ENCODE measurements around the gene TMEM258. TPM values are rescaled to one million over a fixed set of nuclear protein-coding genes. Genes with fewer than 3 reads are reported as not detected.

TMEM258 gene
- total and polyA plus RNA-seq, 2 donors (not counting 1 experiment from before 2014, with no cell fraction given): 65.8 to 130 TPM

GRCh38 chr11:61814247-61814957 is 22.0 kb upstream of the TMEM258 start:
- Histone ChIP-seq H3K4me3 (ENCODE audit: control extremely low read depth in 1 of 5, extremely low read depth in 1 of 5, insufficient read depth in 1 of 5, low read depth in 2 of 5, low read length in 4 of 5) (peak overlapping the region; percentile 26 to 77 (median 70)), H3K27me3 (replicated peaks in 1 of 4; ENCODE audit: control extremely low read depth in 1 of 4, control insufficient read depth in 3 of 4, insufficient read depth in 4 of 4, low read length in 3 of 4) (peaks cover 0 to 17% (median 4%) of the 10 kb centered on the region in 4 experiments), H2AFZ (ENCODE audit: insufficient read depth, low read depth, low read length, poor library complexity, severe bottlenecking) (peak overlapping the region; percentile 94), H3K9ac (ENCODE audit: low read length) (peak overlapping the region; percentile 84), H3K36me3 (replicated peaks in 1 of 2; ENCODE audit: control extremely low read depth in 1 of 2, control insufficient read depth in 1 of 2, extremely low read depth in 1 of 2, insufficient read depth in 2 of 2, low read length in 1 of 2) (no peaks in the 10 kb centered on the region), H3K9me3 (ENCODE audit: control extremely low read depth in 1 of 3, control insufficient read depth in 2 of 3, insufficient read depth in 1 of 3, low read length in 2 of 3) (peaks cover 0 to 6% (median 0%) of the 10 kb centered on the region in 3 donors), H3K27ac (ENCODE audit: low read length in 2 of 2) (no peak overlapping the region), H3K4me1 (ENCODE audit: control insufficient read depth in 2 of 2, insufficient read depth in 2 of 2, low read length in 2 of 2) (peaks cover 9 to 24% of the 10 kb centered on the region in 2 donors), H3K4me2 (replicated peaks; ENCODE audit: low read depth, low read length, poor library complexity, severe bottlenecking) (peak overlapping the region; percentile 100), H4K20me1 (ENCODE audit: control insufficient read depth, insufficient read depth, low read length, poor library complexity, severe bottlenecking) (no peaks in the 10 kb centered on the region), H3K79me2 (ENCODE audit: control insufficient read depth, insufficient read depth, low read length) (no peaks in the 10 kb centered on the region)
- WGBS (ENCODE audit: insufficient coverage): 80% methylated on average over 16 of the region's 16 CpGs
- CTCF ChIA-PET: interaction anchor here (1.0 to 6.1 kb wide), 14 partner anchors 12 to 298 kb away, joined by 3 to 77 read pairs (median 6); partner anchors contain the start of gene FEN1
- no peaks in the 10 kb centered on the region for H3K27me3 Mint-ChIP-seq
- POLR2A ChIA-PET: interaction anchor here (0.6 to 2.0 kb wide), 5 partner anchors 12 to 1143 kb away, joined by 3 to 9 read pairs (median 4); partner anchors contain the start of genes FADS2 and FTH1
- ATAC-seq (ENCODE audit: low read depth) (no peak), DNase-seq (no peak)
- intact Hi-C loops (cut with micrococcal nuclease): no loop called here
- peak overlapping the region; percentile 88 for H3K27ac Mint-ChIP-seq
- H3K9me3 Mint-ChIP-seq (ENCODE audit: insufficient read depth): no peaks in the 10 kb centered on the region
- H3K4me1 Mint-ChIP-seq: peaks cover 15% of the 10 kb centered on the region
- TF ChIP-seq EZH2 (IDR thresholded peaks at IDR 0.05; ENCODE audit: borderline replicate concordance, insufficient read depth, low read depth, low read length, poor library complexity, severe bottlenecking): no peak
- TF ChIP-seq, protein P1, sequence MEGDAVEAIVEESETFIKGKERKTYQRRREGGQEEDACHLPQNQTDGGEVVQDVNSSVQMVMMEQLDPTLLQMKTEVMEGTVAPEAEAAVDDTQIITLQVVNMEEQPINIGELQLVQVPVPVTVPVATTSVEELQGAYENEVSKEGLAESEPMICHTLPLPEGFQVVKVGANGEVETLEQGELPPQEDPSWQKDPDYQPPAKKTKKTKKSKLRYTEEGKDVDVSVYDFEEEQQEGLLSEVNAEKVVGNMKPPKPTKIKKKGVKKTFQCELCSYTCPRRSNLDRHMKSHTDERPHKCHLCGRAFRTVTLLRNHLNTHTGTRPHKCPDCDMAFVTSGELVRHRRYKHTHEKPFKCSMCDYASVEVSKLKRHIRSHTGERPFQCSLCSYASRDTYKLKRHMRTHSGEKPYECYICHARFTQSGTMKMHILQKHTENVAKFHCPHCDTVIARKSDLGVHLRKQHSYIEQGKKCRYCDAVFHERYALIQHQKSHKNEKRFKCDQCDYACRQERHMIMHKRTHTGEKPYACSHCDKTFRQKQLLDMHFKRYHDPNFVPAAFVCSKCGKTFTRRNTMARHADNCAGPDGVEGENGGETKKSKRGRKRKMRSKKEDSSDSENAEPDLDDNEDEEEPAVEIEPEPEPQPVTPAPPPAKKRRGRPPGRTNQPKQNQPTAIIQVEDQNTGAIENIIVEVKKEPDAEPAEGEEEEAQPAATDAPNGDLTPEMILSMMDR (IDR thresholded peaks at IDR 0.05): no peak
- H3K4me3 Mint-ChIP-seq: peak overlapping the region; percentile 96
